LNCaP clone FGC (cell line): ENCODE results near the gene PCYT2.
A peak's percentile ranks its signal among the peaks of the same experiment; 100 is the strongest.

Experiments
- DNase-seq: peaks from one replicate; pipeline ENCODE4 v3.0.0-alpha.2; 2011; ENCODE audit warnings: low read depth
- H3K4me3 ChIP-seq: 2 replicates; pipeline ENCODE4 v1.5.1; 2011; ENCODE audit warnings: mild to moderate bottlenecking, low read depth, low read length, control low read depth
- TF ChIP-seq, protein P1 (sequence below): IDR thresholded peaks from 2 replicates; pipeline ENCODE4 v1.5.1; 2012; ENCODE audit warnings: mild to moderate bottlenecking; ENCODE audit not compliant: control insufficient read depth, insufficient read depth; ENCODE audit errors: extremely low read depth

The PCYT2 gene

DNA sequence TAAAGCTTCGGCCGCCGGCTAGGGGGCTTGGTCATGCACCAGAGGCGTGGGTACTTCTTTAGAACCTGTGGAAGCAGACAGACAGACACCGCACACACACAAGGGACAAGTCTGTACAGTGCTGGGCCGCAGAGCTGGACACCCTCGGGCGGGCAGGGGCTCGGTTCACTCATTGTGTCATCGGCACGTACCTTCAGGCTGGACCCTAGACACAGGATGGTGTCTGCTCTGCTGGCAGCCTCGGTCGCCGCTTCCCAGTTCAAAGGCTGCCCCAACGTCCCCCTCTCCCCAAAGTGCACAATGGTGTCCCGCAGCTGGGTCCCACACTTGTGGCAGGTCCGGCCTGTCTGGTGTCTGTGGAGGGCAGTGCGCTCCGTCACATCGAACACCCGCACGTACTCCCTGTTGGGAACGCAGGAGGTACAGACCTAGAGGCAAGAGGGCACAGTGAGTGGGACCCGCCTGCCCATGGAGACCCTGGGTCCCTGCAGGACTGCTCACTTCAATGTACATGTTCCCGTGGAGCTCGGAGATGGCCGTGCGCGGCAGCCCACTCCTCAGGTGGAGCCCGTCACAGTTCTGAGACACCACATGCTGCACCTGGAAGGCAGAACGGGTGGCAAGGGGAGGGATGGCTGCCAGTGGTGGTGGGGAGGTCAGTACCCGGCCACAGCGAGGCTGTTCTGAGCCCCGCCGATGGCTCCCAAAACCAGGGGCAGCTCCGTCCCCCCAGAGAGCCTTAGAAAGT, 3.1 kb upstream of the PCYT2 start:
- TF ChIP-seq, protein P1, sequence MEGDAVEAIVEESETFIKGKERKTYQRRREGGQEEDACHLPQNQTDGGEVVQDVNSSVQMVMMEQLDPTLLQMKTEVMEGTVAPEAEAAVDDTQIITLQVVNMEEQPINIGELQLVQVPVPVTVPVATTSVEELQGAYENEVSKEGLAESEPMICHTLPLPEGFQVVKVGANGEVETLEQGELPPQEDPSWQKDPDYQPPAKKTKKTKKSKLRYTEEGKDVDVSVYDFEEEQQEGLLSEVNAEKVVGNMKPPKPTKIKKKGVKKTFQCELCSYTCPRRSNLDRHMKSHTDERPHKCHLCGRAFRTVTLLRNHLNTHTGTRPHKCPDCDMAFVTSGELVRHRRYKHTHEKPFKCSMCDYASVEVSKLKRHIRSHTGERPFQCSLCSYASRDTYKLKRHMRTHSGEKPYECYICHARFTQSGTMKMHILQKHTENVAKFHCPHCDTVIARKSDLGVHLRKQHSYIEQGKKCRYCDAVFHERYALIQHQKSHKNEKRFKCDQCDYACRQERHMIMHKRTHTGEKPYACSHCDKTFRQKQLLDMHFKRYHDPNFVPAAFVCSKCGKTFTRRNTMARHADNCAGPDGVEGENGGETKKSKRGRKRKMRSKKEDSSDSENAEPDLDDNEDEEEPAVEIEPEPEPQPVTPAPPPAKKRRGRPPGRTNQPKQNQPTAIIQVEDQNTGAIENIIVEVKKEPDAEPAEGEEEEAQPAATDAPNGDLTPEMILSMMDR, result no peak
- no peak for DNase-seq
- H3K4me3 ChIP-seq, result no peak overlapping the region

DNA sequence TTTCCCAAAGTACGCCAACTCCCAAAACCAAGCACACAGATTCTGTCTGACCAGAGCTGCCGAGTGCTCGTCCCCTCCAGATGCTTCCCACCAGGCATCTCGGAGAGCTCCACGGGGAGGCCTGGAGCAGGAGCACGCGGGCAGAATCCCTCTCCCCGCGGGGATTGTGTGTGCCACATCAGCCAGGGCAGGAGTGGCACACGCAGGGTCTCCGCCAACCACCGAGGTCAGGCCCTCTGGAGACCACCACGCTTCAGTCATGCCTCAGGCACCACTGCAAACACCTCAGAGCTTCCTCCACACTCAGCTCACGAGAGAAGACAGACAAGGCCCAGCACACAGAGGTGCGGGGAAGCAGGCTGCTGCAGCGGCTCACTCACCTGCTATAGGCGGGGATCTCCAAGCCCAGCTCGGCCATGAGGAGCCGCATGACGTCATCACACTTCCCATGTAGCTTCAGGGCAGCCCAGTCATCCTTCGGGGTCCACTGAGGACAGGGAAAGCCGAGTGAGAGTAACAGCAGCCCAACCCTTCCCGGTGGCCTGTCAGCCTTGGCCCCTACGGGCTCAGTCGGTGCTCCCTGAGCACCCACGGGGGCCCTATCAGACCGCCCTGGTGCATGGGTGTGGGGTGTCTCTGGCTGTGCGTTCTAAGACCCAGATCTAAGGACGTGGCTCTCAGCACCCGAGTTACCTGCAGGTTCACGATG, 2.3 kb upstream of the PCYT2 start:
- H3K4me3 ChIP-seq, result no peak overlapping the region
- TF ChIP-seq, protein P1, result no peak
- DNase-seq, result no peak

DNA sequence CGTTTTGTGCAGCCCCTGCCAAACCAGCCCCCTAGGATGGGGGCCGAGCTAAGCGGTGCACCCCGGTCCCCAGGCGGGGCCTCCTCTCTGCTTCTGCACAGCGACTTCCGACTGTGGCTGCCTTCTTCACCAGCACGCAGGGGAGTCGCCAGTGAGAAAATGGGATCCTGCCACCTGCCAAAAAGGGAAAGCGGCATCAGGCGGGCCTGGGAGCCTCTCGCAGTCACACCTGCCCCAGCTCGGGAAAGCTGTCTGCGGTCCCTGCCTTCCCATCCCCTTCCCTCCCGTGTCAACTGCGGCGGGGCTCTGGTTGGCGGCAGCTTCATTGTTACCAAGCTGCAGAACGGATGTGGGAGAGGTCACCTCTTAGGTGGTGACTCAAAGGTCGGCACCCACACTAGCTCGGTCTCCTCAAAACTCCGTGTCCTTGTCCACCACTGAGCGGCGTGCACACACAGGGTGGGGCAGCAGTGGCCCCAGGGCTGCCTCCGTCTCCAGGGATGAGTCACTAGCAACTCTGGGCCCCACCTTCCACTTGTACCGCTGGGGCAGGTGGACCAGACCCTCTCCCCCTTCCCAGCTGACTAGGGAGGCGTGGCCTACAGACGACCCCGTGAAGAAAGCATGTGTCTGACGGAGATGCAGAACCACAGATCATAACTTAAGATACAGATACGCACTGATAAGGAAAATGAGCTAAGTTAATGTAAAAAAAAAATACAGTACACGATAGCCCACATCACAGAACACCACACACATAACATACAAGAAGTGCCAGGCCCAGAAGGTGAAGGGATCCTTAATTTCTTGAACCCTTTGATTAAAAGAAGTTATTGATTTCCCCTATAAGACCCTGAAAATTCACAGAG, 1.5 kb upstream of the PCYT2 start:
- DNase-seq, result no peak
- H3K4me3 ChIP-seq, result no peak overlapping the region
- TF ChIP-seq, protein P1, result no peak

DNA sequence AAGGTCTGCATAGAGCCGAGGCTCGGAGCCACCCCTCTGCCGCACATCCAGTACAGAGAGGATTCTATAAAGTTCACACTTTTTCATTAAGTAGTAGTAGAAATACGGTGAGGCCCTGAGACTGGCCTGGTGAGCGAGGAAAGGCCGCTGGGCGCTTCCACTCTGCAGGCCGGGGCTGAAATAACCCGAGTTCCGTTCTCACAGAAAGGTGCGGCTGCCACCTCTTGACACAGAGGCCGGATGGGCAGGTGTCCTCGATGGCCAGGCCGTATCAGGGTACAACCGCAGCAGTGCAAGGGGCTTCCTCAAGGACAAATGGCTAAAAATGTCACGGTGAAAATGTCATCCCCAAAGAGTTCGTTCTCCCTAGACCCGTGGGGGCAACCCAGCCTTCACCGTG, 770 bp upstream of the PCYT2 start:
- TF ChIP-seq, protein P1, result no peak
- peak overlapping the region; percentile 13; the same call in 1 of the 2 replicates for H3K4me3 ChIP-seq
- DNase-seq, result no peak

DNA sequence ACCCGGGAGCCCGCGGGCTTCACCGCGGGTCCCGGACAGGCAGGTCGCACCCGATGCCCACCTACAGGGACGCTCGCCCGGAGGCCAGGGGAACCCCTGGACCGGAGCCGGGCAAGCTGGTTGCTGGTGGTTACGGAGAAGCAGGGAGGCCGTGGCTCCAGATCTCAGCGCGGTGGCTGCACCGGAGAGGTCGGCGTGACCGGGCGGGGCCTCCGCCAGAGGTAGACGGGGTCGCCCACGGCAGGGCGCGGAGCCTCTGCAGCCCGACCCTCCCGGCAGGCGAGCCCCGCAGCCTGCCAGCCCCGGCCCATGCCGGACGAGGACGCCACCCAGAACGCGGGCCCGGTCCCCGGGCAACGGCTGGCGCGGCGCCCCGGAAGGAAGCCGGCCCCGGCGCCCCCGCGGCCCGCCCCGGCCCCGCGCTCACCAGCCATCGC, 341 bp downstream of the PCYT2 start:
- TF ChIP-seq, protein P1, result no peak
- DNase-seq, result no peak
- H3K4me3 ChIP-seq, result peak overlapping the region; percentile 80

DNA sequence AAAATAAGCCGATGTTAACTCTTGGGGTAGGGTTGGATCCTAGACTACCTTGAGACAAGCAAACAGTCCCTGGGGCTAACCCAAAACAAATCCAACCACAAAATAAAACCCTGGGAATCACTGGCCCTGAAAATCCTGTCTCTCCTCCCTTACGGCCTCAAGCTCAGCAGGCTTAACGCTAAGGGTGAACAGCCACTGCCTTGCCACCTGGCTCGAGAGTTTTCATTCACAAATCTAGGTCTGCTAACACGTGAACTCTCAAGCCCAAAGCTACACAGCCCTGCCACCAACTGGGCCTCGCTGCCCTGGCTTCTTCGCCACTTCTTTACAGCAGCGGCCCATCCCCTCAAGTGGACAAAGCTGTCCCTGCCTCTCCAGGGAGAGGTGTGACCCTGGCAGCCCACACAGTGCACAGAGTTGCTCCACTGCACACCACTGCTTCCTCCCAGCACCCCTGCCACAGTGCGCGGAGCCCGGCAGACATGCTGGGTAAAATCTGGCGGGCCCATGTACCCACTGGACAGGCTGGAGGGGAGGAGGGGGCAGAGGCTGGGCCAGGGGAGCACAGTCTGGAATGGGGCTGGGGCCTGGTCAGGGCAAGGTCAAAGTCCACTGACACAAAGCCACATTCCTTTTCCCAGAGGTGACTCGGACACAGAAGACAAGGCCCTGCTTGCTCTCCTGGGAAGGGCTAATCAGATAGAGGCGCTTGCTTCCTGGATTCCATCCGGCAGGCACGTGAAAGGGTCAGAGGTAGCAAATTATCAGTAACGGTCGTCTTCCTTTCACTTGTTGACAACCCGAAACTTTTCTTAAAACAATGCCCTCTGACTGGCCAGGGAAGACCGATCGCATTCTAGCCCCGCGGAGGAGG, 996 bp downstream of the PCYT2 start:
- peak overlapping the region; percentile 80 for H3K4me3 ChIP-seq
- no peak for DNase-seq
- TF ChIP-seq, protein P1, result no peak
